DMS 273 treated with DMSO at 0.1 percent for 48 hours (cell line): ENCODE results near the gene PTMA.
"Not testable (repeated sequence)": the region's sequence is repeated elsewhere in the genome, so short reads cannot be mapped to it uniquely, and the experiment has no call there.

Experiments used
- DNase-seq: peaks from one replicate; lab custom pipeline; 2025; lab: John Stamatoyannopoulos, UW

PTMA gene

DNA sequence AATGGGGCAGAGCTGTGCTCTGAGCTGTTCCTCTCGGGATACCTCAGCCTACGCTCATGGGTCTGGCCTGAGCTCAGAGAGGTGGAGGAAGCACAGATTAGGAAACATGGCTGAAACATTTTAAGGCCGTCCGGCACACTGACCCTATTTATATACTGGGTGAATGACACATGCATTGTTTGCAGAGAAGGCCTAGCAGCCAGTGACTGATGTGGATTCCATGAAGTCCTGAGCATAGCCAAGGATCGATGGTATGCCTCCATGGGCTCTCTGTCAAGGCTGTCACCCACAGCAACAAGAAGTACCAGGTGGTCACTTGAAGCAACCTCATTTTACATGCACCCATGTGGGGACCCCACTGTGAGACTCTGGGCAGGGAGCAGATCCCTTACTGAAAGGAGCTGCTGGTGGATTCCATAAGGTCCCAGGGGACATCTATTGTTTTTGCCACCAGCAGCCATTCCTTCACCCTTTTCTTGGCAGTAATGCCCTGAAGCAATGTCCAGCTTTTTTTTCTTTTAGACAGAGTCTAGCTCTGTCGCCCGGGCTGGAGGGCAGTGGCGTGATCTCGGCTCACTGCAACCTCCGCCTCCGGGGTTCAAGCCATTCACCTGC, 8.4 kb downstream of the PTMA start:
- no peak for DNase-seq

DNA sequence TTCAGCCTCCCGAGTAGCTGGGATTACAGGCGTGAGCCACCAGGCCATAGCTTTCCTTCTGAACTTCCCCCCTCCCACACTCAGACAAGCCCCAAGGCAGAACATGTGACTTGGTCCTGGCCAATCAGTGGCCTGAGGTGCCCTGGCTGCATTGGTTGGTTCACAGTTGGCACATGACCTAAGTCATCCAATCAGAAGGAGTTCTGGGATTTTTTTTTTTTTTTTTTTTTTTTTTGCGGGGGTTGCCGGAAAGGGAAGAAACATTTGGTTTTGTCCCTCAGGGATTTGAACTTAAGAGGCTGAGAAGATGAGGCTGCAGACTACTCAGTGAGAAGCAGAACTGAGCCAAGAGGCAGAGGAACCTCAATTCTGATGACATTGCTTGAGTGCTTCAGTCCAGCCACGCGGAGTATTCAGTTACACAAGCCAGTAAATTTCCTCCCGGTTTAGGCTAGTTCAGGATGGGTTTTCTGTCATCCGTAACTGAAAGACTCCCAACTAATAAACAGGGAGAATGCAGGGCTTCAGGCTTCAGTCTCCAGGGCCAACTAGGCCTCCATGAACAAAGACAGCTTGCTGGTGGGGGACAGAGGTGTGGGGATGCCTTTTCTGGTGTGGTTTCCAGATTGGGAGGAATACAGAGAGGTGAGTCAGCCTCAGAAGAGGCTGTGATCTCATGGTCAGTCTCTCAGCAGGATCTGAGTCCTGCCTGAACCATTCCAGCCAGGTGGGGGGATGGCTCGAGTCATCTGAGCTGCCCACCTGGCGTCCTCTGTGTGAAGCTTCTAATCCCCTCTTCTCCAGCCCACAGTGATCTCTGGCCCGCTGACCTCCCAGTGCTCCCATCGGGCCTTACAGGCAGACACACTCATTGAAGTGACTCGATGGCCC, 9.2 kb downstream of the PTMA start:
- no peak for DNase-seq

GRCh38 chr2:231718799-231719198, 10.5 kb downstream of the PTMA start:
- DNase-seq: no peak

- DNase-seq: no peak
These were observed 12.1 kb downstream of the PTMA start for GRCh38 chr2:231720292-231720986.

DNA sequence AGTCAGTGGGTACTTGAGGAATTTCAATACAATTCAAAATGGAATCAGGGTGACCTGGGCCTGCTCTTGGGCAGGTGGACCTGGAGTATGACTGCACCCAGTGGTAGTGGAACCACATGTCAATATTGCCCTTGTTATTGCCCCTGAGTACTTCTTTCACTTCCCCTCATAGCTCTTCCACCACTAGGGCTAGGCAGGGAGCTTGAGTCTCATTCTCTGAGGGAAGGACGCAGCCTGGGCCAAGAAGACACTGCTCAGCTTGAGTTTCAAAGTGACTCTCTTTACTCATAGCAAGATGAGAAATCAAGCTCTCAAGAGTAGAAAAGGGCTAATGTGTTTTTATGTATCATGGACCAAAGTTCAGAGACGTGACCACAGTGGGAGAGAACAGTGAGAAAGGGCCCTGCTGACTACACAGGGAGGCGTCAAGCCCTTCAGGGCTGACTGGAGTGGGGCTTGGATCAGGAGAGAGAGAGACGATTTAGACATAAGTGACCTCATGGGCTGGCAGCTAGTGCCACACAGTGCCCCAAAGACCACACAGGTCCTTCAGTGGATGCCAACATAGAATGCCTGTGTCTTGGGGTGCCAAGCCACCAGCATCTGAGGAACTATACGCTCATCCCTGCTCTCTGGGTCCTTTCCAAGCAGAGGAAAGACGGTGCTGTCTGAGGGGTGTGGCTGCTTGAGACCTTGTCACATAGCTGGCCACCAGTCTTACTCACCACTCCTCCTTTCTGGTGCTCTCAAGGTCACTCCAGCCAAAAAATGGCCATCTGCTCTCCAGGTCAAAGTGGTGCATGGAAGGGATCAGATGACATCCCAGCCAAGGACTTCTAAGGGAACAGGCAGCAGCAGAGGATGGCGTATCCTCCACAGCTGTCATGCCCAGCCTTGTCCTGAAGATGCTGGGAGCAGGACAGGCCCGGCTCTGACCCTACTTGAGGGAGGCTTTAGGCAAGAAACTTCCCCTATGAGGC, 13.0 kb downstream of the PTMA start:
- DNase-seq: no peak

- DNase-seq: no peak
These were observed 14.5 kb downstream of the PTMA start for GRCh38 chr2:231722721-231723307.

DNA sequence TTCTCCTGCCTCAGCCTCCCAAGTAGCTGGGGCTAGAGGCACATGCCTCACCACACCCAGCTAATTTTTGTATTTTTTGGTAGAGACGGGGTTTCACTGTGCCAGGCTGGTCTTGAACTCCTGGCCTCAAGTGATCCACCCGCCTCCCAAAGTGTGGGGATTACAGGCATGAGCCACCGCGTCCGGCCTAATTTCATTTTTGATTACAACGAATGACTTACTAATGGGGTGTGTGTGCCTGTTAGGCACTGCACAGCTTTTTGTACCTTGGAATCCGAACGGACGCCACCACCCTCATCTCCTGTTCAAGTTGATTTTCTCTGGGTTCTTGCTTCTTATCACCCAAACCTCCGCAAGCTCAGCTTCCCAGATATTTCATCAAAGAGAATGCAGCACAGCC, 17.2 kb downstream of the PTMA start:
- no peak for DNase-seq

DNA sequence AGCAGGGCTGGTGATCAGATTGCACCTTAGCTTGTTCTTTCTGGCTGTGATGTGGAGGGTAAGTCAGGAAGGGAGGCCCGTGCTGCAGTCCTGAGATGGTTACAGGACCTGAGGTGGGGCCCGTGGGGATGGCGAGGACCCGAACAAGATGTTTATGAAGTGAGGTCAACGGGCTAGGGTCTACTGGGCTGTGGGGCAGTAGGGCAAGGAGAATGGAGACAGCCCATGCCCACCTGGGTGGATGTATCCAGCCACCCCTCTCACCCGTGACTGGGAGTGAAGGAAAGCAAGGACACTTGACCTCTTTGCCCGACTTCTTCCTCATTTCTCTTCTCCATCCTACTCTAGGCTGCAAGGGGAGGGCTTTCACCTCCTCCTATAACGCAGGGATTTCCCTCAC, 18.0 kb downstream of the PTMA start:
- no peak for DNase-seq

DNA sequence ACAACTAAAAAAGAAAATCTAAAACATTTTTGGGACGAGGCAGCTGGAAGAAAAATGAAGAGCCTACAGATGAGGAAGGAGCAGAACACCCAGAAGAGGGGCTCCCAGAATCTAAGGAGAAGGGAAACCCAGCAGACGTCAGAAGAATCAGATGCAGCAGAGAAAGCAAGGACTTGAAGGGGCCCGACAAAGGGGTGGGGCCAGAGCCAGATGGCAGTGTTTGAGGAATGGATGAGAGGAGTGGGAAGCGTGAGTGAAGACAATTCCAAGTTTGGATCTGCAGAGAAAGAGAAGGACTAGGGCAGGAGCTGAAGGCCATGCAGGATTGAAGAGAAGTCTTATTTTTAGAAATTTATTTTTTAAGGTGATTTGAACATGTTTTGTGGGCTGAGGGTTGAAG, 19.3 kb downstream of the PTMA start:
- DNase-seq: no peak

GRCh38 chr2:231732604-231733003, 24.3 kb downstream of the PTMA start:
- no peak for DNase-seq

DNA sequence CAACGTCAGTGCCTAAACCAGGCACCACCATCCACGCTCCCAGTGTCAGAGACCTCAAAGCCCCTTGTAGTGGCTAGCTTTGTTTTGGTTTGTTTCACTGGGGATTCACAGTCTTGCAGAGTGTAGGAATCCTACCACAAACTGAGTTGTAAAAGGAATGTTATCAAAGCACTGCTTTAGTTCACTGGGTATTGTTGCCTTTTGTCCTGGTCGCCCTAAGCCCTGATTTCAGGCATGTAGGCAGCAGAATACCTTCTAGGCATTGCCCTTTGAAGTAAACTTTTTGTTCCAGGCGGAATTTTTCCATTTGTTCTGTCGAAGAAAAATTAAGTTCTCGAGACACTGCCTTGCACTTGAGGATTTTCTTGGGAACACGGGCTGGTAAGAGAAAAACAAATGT, 29.4 kb downstream of the PTMA start:
- DNase-seq: no peak

DNA sequence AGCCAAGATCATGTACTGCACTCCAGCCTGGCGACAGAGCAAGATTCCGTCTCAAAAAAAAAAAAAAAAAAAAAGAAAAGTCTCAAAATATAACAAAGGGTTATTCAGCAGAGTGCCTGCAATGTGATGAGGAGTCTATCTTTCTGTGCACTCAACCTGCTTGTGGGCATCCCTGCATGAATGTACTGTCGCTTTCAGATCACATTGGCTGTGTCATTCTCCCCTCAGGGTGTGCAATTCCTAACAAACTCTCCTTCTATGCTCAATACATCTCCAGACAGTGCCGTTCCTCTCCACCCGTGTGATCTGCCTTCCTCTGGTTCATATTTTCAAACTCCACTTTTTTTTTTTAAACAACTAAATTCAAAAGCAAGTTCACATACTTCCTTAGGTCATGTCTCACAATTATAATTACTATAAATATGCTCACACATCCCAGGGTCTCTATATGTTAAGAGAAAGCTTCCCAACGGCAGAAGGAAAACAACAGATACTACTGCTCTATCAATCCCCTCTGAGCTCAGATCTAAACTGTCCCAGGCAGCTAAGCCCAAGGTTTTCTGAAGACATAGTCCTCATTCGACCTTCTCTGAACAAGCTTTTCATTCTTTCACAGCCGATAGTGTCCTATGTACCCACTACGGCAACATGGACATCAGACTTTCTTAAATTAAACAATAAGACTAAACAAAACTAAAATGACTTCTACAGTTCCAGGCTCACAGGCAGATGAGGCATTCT, 35.2 kb downstream of the PTMA start:
- DNase-seq: no peak

DNA sequence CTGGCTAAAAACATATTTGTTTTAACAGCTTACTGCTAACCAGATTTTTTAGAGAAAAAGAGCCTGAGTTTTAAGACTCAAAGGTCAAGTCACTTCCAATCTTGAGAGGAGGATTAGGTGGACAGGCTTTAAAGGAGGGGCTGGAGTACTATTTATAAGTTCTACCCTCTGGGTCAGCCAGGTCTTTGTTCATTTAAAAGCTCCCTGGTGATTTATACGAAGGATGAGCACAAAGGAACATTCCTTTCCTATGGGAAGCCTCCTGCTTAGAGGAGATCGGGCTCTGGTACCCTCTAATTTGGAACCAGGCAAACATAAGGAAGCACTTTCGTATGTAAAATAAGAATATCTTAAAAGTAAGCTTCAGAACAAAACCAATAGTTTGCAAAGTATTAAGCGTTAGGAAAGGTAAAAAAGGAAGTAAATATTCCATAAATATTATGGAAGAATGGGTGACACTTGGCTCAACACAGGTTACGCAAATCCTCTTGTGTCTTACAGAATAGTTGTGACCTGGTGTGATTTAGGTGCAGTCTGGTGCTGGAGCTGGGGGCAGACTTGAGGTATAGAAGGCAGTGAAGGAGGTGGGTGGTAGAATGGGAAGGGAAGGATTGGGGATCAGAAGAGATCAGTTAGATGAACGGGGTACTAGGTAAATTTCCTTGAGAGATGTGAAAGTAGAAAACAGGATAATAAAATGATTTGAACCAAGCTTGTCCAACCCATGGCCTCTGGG, 37.1 kb downstream of the PTMA start:
- no peak for DNase-seq

DNA sequence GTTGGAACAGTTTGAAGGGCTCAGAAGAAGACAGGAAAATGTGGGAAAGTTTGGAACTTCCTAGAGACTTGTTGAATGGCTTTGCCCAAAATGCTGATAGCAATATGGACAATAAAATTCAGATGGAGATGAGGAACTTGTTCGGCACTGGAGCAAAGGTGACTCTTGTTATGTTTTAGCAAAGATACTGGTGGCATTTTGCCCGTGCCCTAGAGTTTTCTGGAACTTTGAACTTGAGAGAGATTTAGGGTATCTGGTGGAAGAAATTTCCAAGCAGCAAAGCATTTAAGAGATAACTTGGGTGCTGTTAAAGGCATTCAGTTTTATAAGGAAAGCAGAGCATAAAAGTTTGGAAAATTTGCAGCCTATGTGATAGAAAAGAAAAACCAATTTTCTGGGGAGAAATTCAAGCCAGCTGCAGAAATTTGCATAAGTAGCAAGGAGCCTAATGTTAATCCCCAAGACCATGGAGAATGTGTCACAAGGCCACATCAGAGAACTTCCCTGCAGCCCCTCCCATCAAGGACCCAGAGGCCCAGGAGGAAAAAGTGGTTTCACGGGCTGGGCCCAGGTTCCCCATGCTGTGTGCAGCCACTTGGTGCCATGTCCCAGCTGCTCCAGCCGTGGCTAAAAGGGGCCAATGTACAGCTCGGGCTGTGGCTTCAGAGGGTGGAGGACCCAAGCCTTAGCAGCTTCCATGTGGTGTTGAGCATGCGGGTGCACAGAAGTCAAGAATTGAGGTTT, 40.0 kb downstream of the PTMA start:
- not testable (repeated sequence) for DNase-seq

DNA sequence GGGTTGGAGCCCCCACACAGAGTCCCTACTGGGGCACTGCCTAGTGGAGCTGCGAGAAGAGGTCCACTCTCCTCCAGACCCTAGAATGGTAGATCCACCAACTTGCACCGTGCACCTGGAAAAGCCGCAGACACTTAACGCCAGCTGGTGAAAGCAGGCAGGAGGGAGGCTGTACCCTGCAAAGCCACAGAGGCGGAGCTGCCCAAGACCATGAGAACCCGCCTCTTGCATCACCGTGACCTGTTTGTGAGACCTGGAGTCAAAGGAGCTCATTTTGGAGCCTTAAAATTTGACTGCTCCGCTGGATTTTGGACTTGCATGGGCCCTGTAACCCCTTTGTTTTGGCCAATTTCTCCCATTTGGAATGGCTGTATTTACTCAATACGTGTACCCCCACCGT, 40.7 kb downstream of the PTMA start:
- DNase-seq: not testable (repeated sequence)

DNA sequence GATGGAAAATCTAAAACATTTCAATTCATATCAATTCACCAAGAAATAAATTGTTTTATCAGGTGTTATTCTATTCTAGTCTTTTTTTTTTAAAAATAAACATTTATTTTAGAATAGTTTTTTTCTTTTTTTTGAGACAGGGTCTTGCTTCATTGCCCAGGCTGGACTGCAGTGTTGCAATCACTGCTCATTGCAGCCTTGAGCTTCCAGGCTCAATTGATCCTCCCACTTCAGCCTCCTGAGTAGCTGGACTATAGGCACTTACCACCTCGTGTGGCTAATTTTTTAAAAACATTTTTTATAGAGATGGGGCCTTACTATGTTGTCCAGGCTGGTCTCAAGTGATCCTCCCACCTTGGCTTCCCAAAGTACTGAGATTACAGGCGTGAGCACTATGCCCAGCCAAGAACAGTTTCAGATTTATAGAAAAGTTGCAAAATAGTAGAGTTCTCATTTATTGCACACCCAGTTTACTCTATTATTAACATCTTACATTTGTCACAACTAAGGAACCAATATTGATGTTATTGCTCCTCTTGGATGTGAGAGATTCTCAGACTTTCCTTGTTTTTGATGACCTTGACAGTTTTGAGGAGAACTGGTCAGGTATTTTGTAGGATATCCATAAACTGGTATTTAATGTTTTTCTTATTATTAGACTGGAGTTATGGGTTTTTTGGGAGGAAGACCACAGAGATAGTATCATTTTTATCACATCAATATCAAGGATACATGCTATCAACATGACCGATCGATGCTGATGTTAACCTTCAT, 42.9 kb downstream of the PTMA start:
- DNase-seq: no peak

GRCh38 chr2:231752061-231752460, 43.7 kb downstream of the PTMA start:
- no peak for DNase-seq

- no peak for DNase-seq
These were observed 53.4 kb downstream of the PTMA start for GRCh38 chr2:231761735-231762134.
